ENCODE measurements around the gene LRPAP1. TPM values are rescaled to one million over a fixed set of nuclear protein-coding genes. Genes with fewer than 3 reads are reported as not detected.

LRPAP1 gene
- total RNA-seq, 1 experiment from 2014 or later = 109 TPM

- intact Hi-C loops (cut with micrococcal nuclease) = no loop called here
- no TSS peak for BruUV-seq (replicated peaks)
- Histone ChIP-seq H3K4me1 (ENCODE audit: control insufficient read depth in 1 of 2, insufficient read depth in 2 of 2, low read length in 2 of 2) (no peaks in the 10 kb centered on the region), H3K9ac (ENCODE audit: low read length) (no peak overlapping the region), H3K4me2 (ENCODE audit: low read length) (no peak overlapping the region), H3K79me2 (ENCODE audit: insufficient read depth, low read length) (peaks cover 38% of the 10 kb centered on the region), H3K9me2 (ENCODE audit: insufficient read depth) (no peaks in the 10 kb centered on the region), H3K4me3 (replicated peaks in 1 of 2; ENCODE audit: low read depth in 1 of 2, low read length in 2 of 2) (no peak overlapping the region), H3K9me3 (ENCODE audit: control insufficient read depth in 1 of 2, insufficient read depth in 1 of 2, low read depth in 1 of 2, low read length in 2 of 2) (no peaks in the 10 kb centered on the region), H3K36me3 (ENCODE audit: control insufficient read depth in 1 of 2, insufficient read depth in 2 of 2, low read length in 2 of 2) (peaks cover 13 to 23% of the 10 kb centered on the region in 2 experiments; a peak in 3 of 4 replicates), H3K27me3 (ENCODE audit: insufficient read depth, low read length) (no peaks in the 10 kb centered on the region), H2AFZ (ENCODE audit: low read depth, low read length, poor library complexity, severe bottlenecking) (no peak overlapping the region), H4K20me1 (ENCODE audit: insufficient read depth) (no peaks in the 10 kb centered on the region), H3K27ac (ENCODE audit: low read depth, low read length) (no peak overlapping the region)
- RAD21 ChIA-PET (ENCODE audit: low non-redundant PET in 1 of 2, low total read pairs in 2 of 2, uncharacterized antibody in 2 of 2, unreplicated experiment in 2 of 2) = no interaction called here
- CTCF ChIA-PET = interaction anchor here (1.8 kb wide), 1 partner anchor 25 kb away, joined by 6 read pairs; no protein-coding TSS in a partner anchor
- DNase-seq (ENCODE audit: low read depth, low spot score) = no peak
- no peak for TF ChIP-seq EGR1 (IDR thresholded peaks at IDR 0.05; ENCODE audit: low read depth)
- TF ChIP-seq CTCF (IDR thresholded peaks at IDR 0.05 in 2 of 3, conservative IDR thresholded peaks at IDR 0.05 in 1 of 3; ENCODE audit: borderline replicate concordance in 1 of 3, insufficient read depth in 1 of 3, low read depth in 2 of 3, low read length in 2 of 3) = no peak
- TF ChIP-seq YY1 (IDR thresholded peaks at IDR 0.05; ENCODE audit: extremely low read depth, insufficient replicate concordance, low read depth, low read length) = no peak
- no peak for TF ChIP-seq CEBPB (IDR thresholded peaks at IDR 0.05; ENCODE audit: low read depth)
- no peak for TF ChIP-seq ELF1 (IDR thresholded peaks at IDR 0.05; ENCODE audit: borderline replicate concordance, low read depth)
- TF ChIP-seq SP1 (IDR thresholded peaks at IDR 0.05; ENCODE audit: low read depth) = no peak
- TF ChIP-seq POLR2A (IDR thresholded peaks at IDR 0.05; ENCODE audit: borderline replicate concordance, extremely low read depth, insufficient read depth, insufficient read length) = no peak
- POLR2A ChIA-PET = no interaction called here
- no peak for ATAC-seq
Measured at GRCh38 chr4:3505231-3505630, 27.0 kb downstream of the LRPAP1 start.

Measured in HCT116 (cell line).